A673 (cell line): Measurements from ENCODE around the gene ZSCAN32. TPM values are rescaled to one million over a fixed set of nuclear protein-coding genes. Genes with fewer than 3 reads are reported as not detected.

Experiments used
- BruUV-seq: library from RNA; stranded (reverse); fragments of 400-500 nt; replicated peaks from 2 replicates; lab custom pipeline; 2021; lab: Mats Ljungman, UMichigan
- CTCF ChIA-PET: fragments of 300-600 bp; sonication (Branson Sonifier 250); formaldehyde crosslinking; loops from one replicate; lab custom pipeline; 2022; ENCODE audit warnings: antibody characterized with exemption; lab: Charles Lee
- POLR2A ChIA-PET: fragments of 300-600 bp; sonication (Branson Sonifier 250); formaldehyde crosslinking; loops from one replicate; lab custom pipeline; 2022; ENCODE audit warnings: antibody characterized with exemption; ENCODE audit not compliant: low non-redundant PET; lab: Charles Lee
- DNase-seq: peaks from one replicate; pipeline ENCODE4 v3.0.0-alpha.2; 2015; ENCODE audit warnings: low spot score
- H3K27ac ChIP-seq: fragments of 200-600 bp; sonication (generic); 2 replicates; pipeline ENCODE4 v1.5.1; 2016; ENCODE audit warnings: mixed run types, low read depth, mild to moderate bottlenecking, mixed read lengths, antibody characterized with exemption, low read length; ENCODE audit not compliant: poor library complexity, severe bottlenecking
- H3K27me3 ChIP-seq: fragments of 200-600 bp; sonication (generic); replicated peaks from 2 replicates; pipeline ENCODE4 v1.6.1; 2017; ENCODE audit warnings: mixed run types, low read depth, mild to moderate bottlenecking, mixed read lengths, antibody characterized with exemption, low read length; ENCODE audit not compliant: insufficient read depth, poor library complexity
- H3K36me3 ChIP-seq: fragments of 200-600 bp; sonication (generic); 2 replicates; pipeline ENCODE4 v1.6.1; 2016; ENCODE audit warnings: mixed run types, mild to moderate bottlenecking, mixed read lengths, antibody characterized with exemption, low read length; ENCODE audit not compliant: insufficient read depth, poor library complexity, severe bottlenecking
- H3K4me1 ChIP-seq: fragments of 200-600 bp; sonication (generic); 2 replicates; pipeline ENCODE4 v1.6.1; 2017; ENCODE audit warnings: mixed run types, mild to moderate bottlenecking, mixed read lengths, antibody characterized with exemption, low read length; ENCODE audit not compliant: insufficient read depth, poor library complexity, severe bottlenecking
- H3K4me3 ChIP-seq: fragments of 200-600 bp; sonication (generic); 2 replicates; pipeline ENCODE4 v1.5.1; 2016; ENCODE audit warnings: low read depth, mixed run types, mild to moderate bottlenecking, mixed read lengths, low read length; ENCODE audit not compliant: poor library complexity, severe bottlenecking
- H3K9me3 ChIP-seq: fragments of 200-600 bp; sonication (generic); 2 replicates; pipeline ENCODE4 v1.6.1; 2016; ENCODE audit warnings: mixed run types, low read depth, mild to moderate bottlenecking, mixed read lengths, antibody characterized with exemption, low read length; ENCODE audit not compliant: poor library complexity, severe bottlenecking
- CTCF ChIP-seq: fragments of 300-800, 200-600 bp; sonication (generic); conservative IDR thresholded peaks from 2 replicates; pipeline ENCODE4 v1.5.1; 2017; ENCODE audit warnings: low read depth, mild to moderate bottlenecking, antibody characterized with exemption, low read length, moderate library complexity, mixed read lengths
- EZH2 ChIP-seq: fragments of 200-600 bp; sonication (generic); IDR thresholded peaks from 2 replicates; pipeline ENCODE4 v1.6.1; 2017; ENCODE audit warnings: borderline replicate concordance, low read depth, mild to moderate bottlenecking, mixed read lengths, antibody characterized with exemption, low read length; ENCODE audit not compliant: poor library complexity, severe bottlenecking
- intact Hi-C: fragments of 100-400 bp; cut with micrococcal nuclease; formaldehyde crosslinking; loops from one replicate; pipeline ENCODE4 v1.10.0; 2022; ENCODE audit not compliant: unreplicated experiment
- total RNA-seq: library from RNA; stranded (reverse); gene quantifications from 2 replicates; pipeline ENCODE4 v1.2.3, GENCODE V29; 2021

ZSCAN32 gene
- total RNA-seq, 1 experiment from 2014 or later: 17.3 TPM

GRCh38 chr16:3363793-3364192, 37.0 kb downstream of the ZSCAN32 start:
- no peak overlapping the region for H3K27ac ChIP-seq
- intact Hi-C loops: no loop called here
- peaks cover 14% of the 10 kb centered on the region for H3K9me3 ChIP-seq
- CTCF ChIA-PET: no interaction called here
- TF ChIP-seq EZH2: no peak
- 0 out of 2 replicates have a peak, but pooled peaks have one; percentile 14 for TF ChIP-seq CTCF
- BruUV-seq: no TSS peak
- no peaks in the 10 kb centered on the region for H3K36me3 ChIP-seq
- no peak for DNase-seq
- no peaks in the 10 kb centered on the region for H3K4me1 ChIP-seq
- POLR2A ChIA-PET: no interaction called here
- H3K4me3 ChIP-seq: no peak overlapping the region
- peaks cover 11% of the 10 kb centered on the region for H3K27me3 ChIP-seq

DNA sequence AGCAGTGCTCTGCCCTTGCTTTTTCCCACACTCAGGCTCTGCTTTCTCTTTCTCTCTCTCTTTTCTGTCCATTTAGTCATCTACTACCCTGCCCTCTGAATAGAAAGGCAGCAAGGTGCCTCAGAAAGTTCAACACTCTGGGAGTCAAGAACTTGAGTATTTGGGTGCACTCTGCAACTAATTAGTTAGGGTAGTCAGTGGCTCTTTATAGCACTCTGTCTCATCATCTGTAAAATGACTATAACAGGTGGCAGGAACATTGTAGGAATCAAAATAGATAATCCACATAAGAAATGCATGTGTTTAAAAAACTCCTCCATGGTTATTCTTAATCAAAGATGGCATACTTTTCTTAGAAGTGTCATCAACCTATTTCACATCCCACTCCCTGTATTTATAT, 37.9 kb downstream of the ZSCAN32 start:
- CTCF ChIA-PET: no interaction called here
- Histone ChIP-seq H3K4me3 (no peak overlapping the region), H3K27ac (no peak overlapping the region), H3K36me3 (no peaks in the 10 kb centered on the region), H3K27me3 (peaks cover 11% of the 10 kb centered on the region), H3K9me3 (peaks cover 11% of the 10 kb centered on the region), H3K4me1 (no peaks in the 10 kb centered on the region)
- POLR2A ChIA-PET: no interaction called here
- intact Hi-C loops: no loop called here
- BruUV-seq: no TSS peak
- TF ChIP-seq CTCF: no peak
- TF ChIP-seq EZH2: no peak
- DNase-seq: no peak

DNA sequence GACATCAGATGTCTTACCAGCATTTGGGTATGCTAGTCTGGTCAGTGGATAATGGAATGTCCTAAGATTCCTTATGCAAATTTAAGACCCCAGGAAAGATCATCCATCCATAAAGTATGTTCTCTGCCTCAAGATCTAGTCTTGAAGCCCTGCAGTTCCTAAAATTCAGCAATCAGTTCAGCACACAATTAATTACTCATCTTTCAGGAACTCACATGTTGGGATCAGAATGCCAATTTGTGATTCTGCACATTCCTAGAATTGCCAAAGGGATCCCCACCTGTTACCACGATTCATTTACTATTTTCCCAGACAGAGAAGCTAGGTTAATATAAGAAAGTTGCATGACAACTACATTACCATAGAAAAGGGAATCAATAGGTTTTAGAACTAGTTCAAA, 41.9 kb downstream of the ZSCAN32 start:
- DNase-seq: no peak
- Histone ChIP-seq H3K4me1 (no peaks in the 10 kb centered on the region), H3K27ac (no peak overlapping the region), H3K27me3 (peaks cover 11% of the 10 kb centered on the region), H3K36me3 (no peaks in the 10 kb centered on the region), H3K4me3 (no peak overlapping the region), H3K9me3 (no peaks in the 10 kb centered on the region)
- CTCF ChIA-PET: no interaction called here
- TF ChIP-seq CTCF: no peak
- TF ChIP-seq EZH2: no peak
- POLR2A ChIA-PET: no interaction called here
- intact Hi-C loops: no loop called here
- BruUV-seq: no TSS peak
